ENCODE data around the gene MGST1.

Gene MGST1

GRCh38 chr12:16347391-16348298 is at the start of gene MGST1:
Gene MGST1, plus strand, starts transcription at chr12:16347645. Its CDS starts 6,608 bp downstream, at chr12:16354253.
- Histone ChIP-seq H3K36me3 (replicated peaks; ENCODE audit: insufficient read depth, low read length) (no peaks in the 10 kb centered on the region), H3K27ac (ENCODE audit: low read length) (no peak within 1 kb of the TSS), H3K27me3 (replicated peaks; ENCODE audit: insufficient read depth, low read length) (no peaks in the 10 kb centered on the region), H3K9ac (ENCODE audit: low read length) (peak within 1 kb of the TSS; percentile 43; the same call in 1 of the 2 replicates), H3K9me3 (replicated peaks; ENCODE audit: insufficient read depth, low read length) (no peaks in the 10 kb centered on the region), H3K4me2 (ENCODE audit: low read depth, low read length) (peak within 1 kb of the TSS; percentile 31; the same call in 1 of the 2 replicates), H4K20me1 (ENCODE audit: insufficient read depth, low read length) (no peaks in the 10 kb centered on the region), H3K9me2 (replicated peaks; ENCODE audit: insufficient read depth, low read length) (no peaks in the 10 kb centered on the region), H3K79me2 (ENCODE audit: low read length) (no peaks in the 10 kb centered on the region), H2AFZ (ENCODE audit: low read length) (peak within 1 kb of the TSS; percentile 40), H3K4me1 (ENCODE audit: low read length) (peaks cover 4% of the 10 kb centered on the region; the same call in 1 of the 2 replicates), H3K4me3 (ENCODE audit: low read length) (peak within 1 kb of the TSS; percentile 50; the same call in 1 of the 2 replicates), H3F3A (ENCODE audit: insufficient read depth, low read length) (no peaks in the 10 kb centered on the region)
- DNase-seq, result peak; percentile 35
- TF ChIP-seq CTCF (IDR thresholded peaks at IDR 0.05; ENCODE audit: low read length) (no peak), EZH2phosphoT487 (IDR thresholded peaks at IDR 0.05; ENCODE audit: low read length) (no peak), EZH2 (optimal IDR thresholded peaks at IDR 0.05; ENCODE audit: low read depth, low read length) (no peak)

GRCh38 chr12:16299403-16299802 is 48.0 kb upstream of the MGST1 start:
- H3K27ac ChIP-seq (ENCODE audit: low read length), result no peak overlapping the region

GRCh38 chr12:16300122-16300521 is 47.3 kb upstream of the MGST1 start:
- Histone ChIP-seq H3K4me2 (ENCODE audit: low read depth, low read length) (no peak overlapping the region), H3F3A (ENCODE audit: insufficient read depth, low read length) (no peaks in the 10 kb centered on the region), H4K20me1 (ENCODE audit: insufficient read depth, low read length) (no peaks in the 10 kb centered on the region), H2AFZ (ENCODE audit: low read length) (no peak overlapping the region), H3K9me3 (replicated peaks; ENCODE audit: insufficient read depth, low read length) (no peaks in the 10 kb centered on the region), H3K4me3 (ENCODE audit: low read length) (no peak overlapping the region), H3K27me3 (replicated peaks; ENCODE audit: insufficient read depth, low read length) (no peaks in the 10 kb centered on the region), H3K9me2 (replicated peaks; ENCODE audit: insufficient read depth, low read length) (no peaks in the 10 kb centered on the region), H3K4me1 (ENCODE audit: low read length) (no peaks in the 10 kb centered on the region), H3K9ac (ENCODE audit: low read length) (no peak overlapping the region), H3K79me2 (ENCODE audit: low read length) (no peaks in the 10 kb centered on the region), H3K27ac (ENCODE audit: low read length) (no peak overlapping the region), H3K36me3 (replicated peaks; ENCODE audit: insufficient read depth, low read length) (no peaks in the 10 kb centered on the region)
- TF ChIP-seq CTCF (IDR thresholded peaks at IDR 0.05; ENCODE audit: low read length) (no peak), EZH2phosphoT487 (IDR thresholded peaks at IDR 0.05; ENCODE audit: low read length) (no peak), EZH2 (optimal IDR thresholded peaks at IDR 0.05; ENCODE audit: low read depth, low read length) (no peak)
- no peak for DNase-seq

More at GRCh38 chr12:16299403-16299802, 48.0 kb upstream of the MGST1 start:
- no peak for TF ChIP-seq CTCF (IDR thresholded peaks at IDR 0.05; ENCODE audit: low read length)
- no peak for TF ChIP-seq EZH2 (optimal IDR thresholded peaks at IDR 0.05; ENCODE audit: low read depth, low read length)
- no peaks in the 10 kb centered on the region for H3K9me2 ChIP-seq (replicated peaks; ENCODE audit: insufficient read depth, low read length)
- H3K36me3 ChIP-seq (replicated peaks; ENCODE audit: insufficient read depth, low read length), result no peaks in the 10 kb centered on the region
- no peak overlapping the region for H3K9ac ChIP-seq (ENCODE audit: low read length)
- no peaks in the 10 kb centered on the region for H3K27me3 ChIP-seq (replicated peaks; ENCODE audit: insufficient read depth, low read length)
- H2AFZ ChIP-seq (ENCODE audit: low read length), result no peak overlapping the region
- H3K79me2 ChIP-seq (ENCODE audit: low read length), result no peaks in the 10 kb centered on the region
- no peaks in the 10 kb centered on the region for H3K9me3 ChIP-seq (replicated peaks; ENCODE audit: insufficient read depth, low read length)
- no peak for DNase-seq
- H3K4me1 ChIP-seq (ENCODE audit: low read length), result no peaks in the 10 kb centered on the region
- H3K4me2 ChIP-seq (ENCODE audit: low read depth, low read length), result no peak overlapping the region
- no peak overlapping the region for H3K4me3 ChIP-seq (ENCODE audit: low read length)
- no peaks in the 10 kb centered on the region for H4K20me1 ChIP-seq (ENCODE audit: insufficient read depth, low read length)
- H3F3A ChIP-seq (ENCODE audit: insufficient read depth, low read length), result no peaks in the 10 kb centered on the region
